ENCODE data around the gene COL4A1.

Gene COL4A1

DNA sequence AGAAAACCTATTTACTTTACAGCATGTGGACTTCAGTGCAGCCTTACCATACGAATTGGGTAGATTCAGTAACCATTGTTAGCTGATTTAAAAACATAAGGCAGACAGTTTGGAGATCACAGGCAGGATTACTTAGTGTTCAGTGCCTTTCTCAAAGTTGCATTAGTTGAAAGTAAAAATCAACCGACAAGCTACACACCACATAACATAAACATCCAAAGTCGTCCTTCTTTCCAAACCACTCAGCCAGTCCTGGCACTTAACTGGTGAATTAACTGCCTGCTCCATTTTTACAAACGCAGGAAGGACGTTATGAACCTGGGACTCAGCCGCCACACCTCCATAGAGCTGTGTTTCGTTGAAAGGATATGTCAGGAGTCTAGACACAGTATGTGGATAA is 91.4 kb downstream of the COL4A1 start:
- H4K20me1 ChIP-seq (ENCODE audit: insufficient read depth) = no peaks in the 10 kb centered on the region
- H2AFZ ChIP-seq (ENCODE audit: low read depth) = no peak overlapping the region
- H3K4me1 ChIP-seq (ENCODE audit: low read depth, poor library complexity, severe bottlenecking) = no peaks in the 10 kb centered on the region
- no peak overlapping the region for H3K4me3 ChIP-seq (IDR thresholded peaks at IDR 0.05; ENCODE audit: insufficient read depth, low read depth, low read length)
- no peak for TF ChIP-seq CTCF (conservative IDR thresholded peaks at IDR 0.05; ENCODE audit: low read depth, low read length)
- H3K9ac ChIP-seq = no peak overlapping the region
- no peaks in the 10 kb centered on the region for H3K27me3 ChIP-seq (ENCODE audit: insufficient read depth, low read depth)
- no peaks in the 10 kb centered on the region for H3K36me3 ChIP-seq (ENCODE audit: insufficient read depth)
- H3K27ac ChIP-seq = no peak overlapping the region
- no peaks in the 10 kb centered on the region for H3K79me2 ChIP-seq (ENCODE audit: insufficient read depth, low read depth)
- H3K4me2 ChIP-seq = no peak overlapping the region

- Histone ChIP-seq H4K20me1 (ENCODE audit: insufficient read depth) (no peaks in the 10 kb centered on the region), H3K27ac (no peak overlapping the region), H3K4me1 (ENCODE audit: low read depth, poor library complexity, severe bottlenecking) (no peaks in the 10 kb centered on the region), H3K4me2 (no peak overlapping the region), H3K79me2 (ENCODE audit: insufficient read depth, low read depth) (no peaks in the 10 kb centered on the region), H2AFZ (ENCODE audit: low read depth) (no peak overlapping the region), H3K9ac (no peak overlapping the region), H3K4me3 (IDR thresholded peaks at IDR 0.05; ENCODE audit: insufficient read depth, low read depth, low read length) (no peak overlapping the region), H3K27me3 (ENCODE audit: insufficient read depth, low read depth) (no peaks in the 10 kb centered on the region), H3K36me3 (ENCODE audit: insufficient read depth) (no peaks in the 10 kb centered on the region)
- no peak for TF ChIP-seq CTCF (conservative IDR thresholded peaks at IDR 0.05; ENCODE audit: low read depth, low read length)
These were observed 92.3 kb downstream of the COL4A1 start for GRCh38 chr13:110214637-110215036.

DNA sequence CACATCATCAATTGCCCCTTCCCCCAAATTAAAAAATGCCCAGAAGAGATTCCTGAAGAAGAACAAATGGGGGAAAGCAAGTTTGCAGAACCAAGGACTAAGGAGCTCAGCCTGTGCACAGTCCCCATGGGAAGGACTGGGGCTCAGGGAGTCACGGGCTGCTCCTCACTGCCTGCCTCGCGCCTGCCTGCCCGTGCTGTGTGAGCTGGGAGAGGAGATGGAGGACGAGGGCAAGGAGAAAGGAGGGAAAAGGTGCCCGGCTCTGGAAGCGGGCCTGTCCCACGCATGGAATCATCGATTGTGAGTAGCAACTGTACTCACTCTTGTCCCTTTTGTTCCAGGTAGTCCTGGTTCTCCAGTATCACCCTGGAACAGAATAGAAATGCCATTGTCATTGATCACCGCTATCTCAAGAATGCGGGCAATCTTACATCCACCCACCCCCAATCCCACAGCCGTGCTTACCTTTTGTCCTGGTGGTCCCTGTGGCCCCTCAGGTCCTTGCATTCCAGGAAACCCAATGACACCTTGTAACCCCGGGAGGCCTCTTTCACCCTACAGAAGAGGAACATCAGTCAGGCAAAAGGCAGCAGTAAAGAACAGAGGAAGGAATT is 93.4 kb downstream of the COL4A1 start:
- no peak overlapping the region for H2AFZ ChIP-seq (ENCODE audit: low read depth)
- no peaks in the 10 kb centered on the region for H4K20me1 ChIP-seq (ENCODE audit: insufficient read depth)
- no peak overlapping the region for H3K27ac ChIP-seq
- H3K36me3 ChIP-seq (ENCODE audit: insufficient read depth) = no peaks in the 10 kb centered on the region
- no peaks in the 10 kb centered on the region for H3K27me3 ChIP-seq (ENCODE audit: insufficient read depth, low read depth)
- no peaks in the 10 kb centered on the region for H3K79me2 ChIP-seq (ENCODE audit: insufficient read depth, low read depth)
- H3K4me3 ChIP-seq (IDR thresholded peaks at IDR 0.05; ENCODE audit: insufficient read depth, low read depth, low read length) = no peak overlapping the region
- TF ChIP-seq CTCF (conservative IDR thresholded peaks at IDR 0.05; ENCODE audit: low read depth, low read length) = no peak
- H3K4me1 ChIP-seq (ENCODE audit: low read depth, poor library complexity, severe bottlenecking) = no peaks in the 10 kb centered on the region
- no peak overlapping the region for H3K4me2 ChIP-seq
- H3K9ac ChIP-seq = no peak overlapping the region

- Histone ChIP-seq H3K4me1 (ENCODE audit: low read depth, poor library complexity, severe bottlenecking) (no peaks in the 10 kb centered on the region), H4K20me1 (ENCODE audit: insufficient read depth) (no peaks in the 10 kb centered on the region), H3K4me2 (no peak overlapping the region), H3K9ac (no peak overlapping the region), H3K36me3 (ENCODE audit: insufficient read depth) (no peaks in the 10 kb centered on the region), H2AFZ (ENCODE audit: low read depth) (no peak overlapping the region), H3K27ac (no peak overlapping the region), H3K4me3 (IDR thresholded peaks at IDR 0.05; ENCODE audit: insufficient read depth, low read depth, low read length) (no peak overlapping the region), H3K79me2 (ENCODE audit: insufficient read depth, low read depth) (no peaks in the 10 kb centered on the region), H3K27me3 (ENCODE audit: insufficient read depth, low read depth) (no peaks in the 10 kb centered on the region)
- no peak for TF ChIP-seq CTCF (conservative IDR thresholded peaks at IDR 0.05; ENCODE audit: low read depth, low read length)
These were observed 94.4 kb downstream of the COL4A1 start for GRCh38 chr13:110212529-110212928.
